Tibial nerve (tissue), 4 donors: ENCODE results near the gene LSS.

Source experiments
- EP300 ChIP-seq, 2 donors: sonication (generic); formaldehyde crosslinking; IDR thresholded peaks; one replicate each; pipeline ENCODE4 v1.6.1; 2017; ENCODE audit warnings: antibody characterized with exemption in 2 of 2, mild to moderate bottlenecking in 1 of 2
- POLR2A ChIP-seq, 2 donors: fragments of 450-650 bp; IDR thresholded peaks; one replicate each; pipeline ENCODE4 v1.6.1; 2017; ENCODE audit warnings: antibody characterized with exemption in 2 of 2, mild to moderate bottlenecking in 2 of 2, moderate library complexity in 2 of 2
- TF ChIP-seq, protein P1 (sequence below), 5 experiments: fragments of 200-600 bp in 3 of 5; fragments of 450-650 bp in 2 of 5; sonication (generic) in 3 of 5; IDR thresholded peaks; one replicate each; pipeline ENCODE4 v1.5.1; 2016 to 2019; ENCODE audit warnings: antibody characterized with exemption in 5 of 5, mild to moderate bottlenecking in 3 of 5, moderate library complexity in 2 of 5

DNA sequence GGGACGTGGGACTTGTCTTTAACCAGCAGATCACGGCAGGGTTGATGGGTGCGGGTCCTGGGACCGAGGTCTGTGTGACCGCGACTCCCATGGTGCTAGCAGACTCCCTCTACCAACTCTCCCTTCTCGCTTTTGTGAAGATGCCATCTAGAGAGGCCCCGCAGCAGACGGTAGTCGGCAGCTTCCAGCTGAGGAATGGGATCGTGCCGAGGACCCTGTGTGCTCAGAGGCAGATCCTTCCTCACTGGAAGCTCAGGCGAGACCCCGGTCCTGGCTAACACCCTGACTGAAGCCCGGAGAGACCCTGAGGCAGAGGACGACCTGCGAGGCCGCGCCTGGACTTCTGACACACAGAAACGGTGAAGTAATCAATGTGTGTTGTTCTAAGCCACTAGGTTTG, 31.8 kb downstream of the LSS start:
- no peak for TF ChIP-seq POLR2A (IDR thresholded peaks at IDR 0.05)
- TF ChIP-seq, protein P1, sequence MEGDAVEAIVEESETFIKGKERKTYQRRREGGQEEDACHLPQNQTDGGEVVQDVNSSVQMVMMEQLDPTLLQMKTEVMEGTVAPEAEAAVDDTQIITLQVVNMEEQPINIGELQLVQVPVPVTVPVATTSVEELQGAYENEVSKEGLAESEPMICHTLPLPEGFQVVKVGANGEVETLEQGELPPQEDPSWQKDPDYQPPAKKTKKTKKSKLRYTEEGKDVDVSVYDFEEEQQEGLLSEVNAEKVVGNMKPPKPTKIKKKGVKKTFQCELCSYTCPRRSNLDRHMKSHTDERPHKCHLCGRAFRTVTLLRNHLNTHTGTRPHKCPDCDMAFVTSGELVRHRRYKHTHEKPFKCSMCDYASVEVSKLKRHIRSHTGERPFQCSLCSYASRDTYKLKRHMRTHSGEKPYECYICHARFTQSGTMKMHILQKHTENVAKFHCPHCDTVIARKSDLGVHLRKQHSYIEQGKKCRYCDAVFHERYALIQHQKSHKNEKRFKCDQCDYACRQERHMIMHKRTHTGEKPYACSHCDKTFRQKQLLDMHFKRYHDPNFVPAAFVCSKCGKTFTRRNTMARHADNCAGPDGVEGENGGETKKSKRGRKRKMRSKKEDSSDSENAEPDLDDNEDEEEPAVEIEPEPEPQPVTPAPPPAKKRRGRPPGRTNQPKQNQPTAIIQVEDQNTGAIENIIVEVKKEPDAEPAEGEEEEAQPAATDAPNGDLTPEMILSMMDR (IDR thresholded peaks at IDR 0.05): no peak
- TF ChIP-seq EP300 (IDR thresholded peaks at IDR 0.05): no peak
